Progenitor cell of endocrine pancreas (in vitro differentiated cells): ENCODE measurements around the gene MNT. TPM values are rescaled to one million over a fixed set of nuclear protein-coding genes. Genes with fewer than 3 reads are reported as not detected.

Experiments used
- DNase-seq: peaks from one replicate; pipeline ENCODE4 v3.0.0; 2021; ENCODE audit warnings: low spot score; ENCODE audit not compliant: unreplicated experiment
- H3K27ac Mint-ChIP-seq: 2 replicates; pipeline ENCODE4 v1.8.0; 2021; ENCODE audit warnings: mild to moderate bottlenecking, moderate library complexity, mixed read lengths
- H3K27me3 Mint-ChIP-seq: 2 replicates; pipeline ENCODE4 v1.8.0; 2021; ENCODE audit warnings: mixed read lengths
- H3K36me3 Mint-ChIP-seq: 2 replicates; pipeline ENCODE4 v1.8.0; 2022; ENCODE audit warnings: mixed read lengths; ENCODE audit not compliant: insufficient read depth
- H3K4me1 Mint-ChIP-seq: 2 replicates; pipeline ENCODE4 v1.8.0; 2021; ENCODE audit warnings: low read depth, mixed read lengths
- H3K4me3 Mint-ChIP-seq: 2 replicates; pipeline ENCODE4 v1.8.0; 2021; ENCODE audit warnings: low read depth, mild to moderate bottlenecking, moderate library complexity, mixed read lengths
- H3K9me3 Mint-ChIP-seq: 2 replicates; pipeline ENCODE4 v1.8.0; 2021; ENCODE audit warnings: low read depth, mixed read lengths
- total RNA-seq: library from RNA; stranded (reverse); gene quantifications from 2 replicates; pipeline ENCODE4 v1.2.1, GENCODE V29; 2021
- TF ChIP-seq, protein P1 (sequence below): fragments of 200-600 bp; sonication (generic); IDR thresholded peaks from one replicate; pipeline ENCODE4 v1.5.0; 2021; ENCODE audit warnings: antibody characterized with exemption, mild to moderate bottlenecking; ENCODE audit not compliant: unreplicated experiment

The MNT gene
- total RNA-seq, 1 donor from 2014 or later, result 32.1 TPM

DNA sequence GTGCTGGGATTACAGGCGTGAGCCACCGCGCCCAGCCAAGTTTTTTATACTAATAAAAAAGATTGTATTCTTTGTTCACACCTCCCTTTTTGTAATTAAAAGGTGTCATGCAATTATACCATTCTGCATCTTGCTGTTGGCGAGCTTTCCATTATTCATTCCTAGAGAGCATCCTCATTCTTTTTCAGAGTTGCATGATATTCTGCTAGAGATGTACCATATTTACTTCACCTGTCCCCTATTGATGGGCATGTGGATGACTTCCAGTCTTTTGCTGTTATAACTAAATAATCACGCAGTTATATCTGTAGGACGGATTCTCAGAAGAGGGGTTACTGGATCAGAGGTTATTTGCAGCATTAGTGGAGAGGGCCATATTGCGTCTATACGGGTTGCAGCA is 46.5 kb downstream of the MNT start:
- peaks cover 1% of the 10 kb centered on the region for H3K36me3 Mint-ChIP-seq
- H3K27ac Mint-ChIP-seq, result no peak overlapping the region
- H3K4me3 Mint-ChIP-seq, result no peak overlapping the region
- no peaks in the 10 kb centered on the region for H3K9me3 Mint-ChIP-seq
- no peak for DNase-seq
- no peaks in the 10 kb centered on the region for H3K27me3 Mint-ChIP-seq
- TF ChIP-seq, protein P1, sequence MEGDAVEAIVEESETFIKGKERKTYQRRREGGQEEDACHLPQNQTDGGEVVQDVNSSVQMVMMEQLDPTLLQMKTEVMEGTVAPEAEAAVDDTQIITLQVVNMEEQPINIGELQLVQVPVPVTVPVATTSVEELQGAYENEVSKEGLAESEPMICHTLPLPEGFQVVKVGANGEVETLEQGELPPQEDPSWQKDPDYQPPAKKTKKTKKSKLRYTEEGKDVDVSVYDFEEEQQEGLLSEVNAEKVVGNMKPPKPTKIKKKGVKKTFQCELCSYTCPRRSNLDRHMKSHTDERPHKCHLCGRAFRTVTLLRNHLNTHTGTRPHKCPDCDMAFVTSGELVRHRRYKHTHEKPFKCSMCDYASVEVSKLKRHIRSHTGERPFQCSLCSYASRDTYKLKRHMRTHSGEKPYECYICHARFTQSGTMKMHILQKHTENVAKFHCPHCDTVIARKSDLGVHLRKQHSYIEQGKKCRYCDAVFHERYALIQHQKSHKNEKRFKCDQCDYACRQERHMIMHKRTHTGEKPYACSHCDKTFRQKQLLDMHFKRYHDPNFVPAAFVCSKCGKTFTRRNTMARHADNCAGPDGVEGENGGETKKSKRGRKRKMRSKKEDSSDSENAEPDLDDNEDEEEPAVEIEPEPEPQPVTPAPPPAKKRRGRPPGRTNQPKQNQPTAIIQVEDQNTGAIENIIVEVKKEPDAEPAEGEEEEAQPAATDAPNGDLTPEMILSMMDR, result no peak
- peaks cover 4% of the 10 kb centered on the region for H3K4me1 Mint-ChIP-seq

DNA sequence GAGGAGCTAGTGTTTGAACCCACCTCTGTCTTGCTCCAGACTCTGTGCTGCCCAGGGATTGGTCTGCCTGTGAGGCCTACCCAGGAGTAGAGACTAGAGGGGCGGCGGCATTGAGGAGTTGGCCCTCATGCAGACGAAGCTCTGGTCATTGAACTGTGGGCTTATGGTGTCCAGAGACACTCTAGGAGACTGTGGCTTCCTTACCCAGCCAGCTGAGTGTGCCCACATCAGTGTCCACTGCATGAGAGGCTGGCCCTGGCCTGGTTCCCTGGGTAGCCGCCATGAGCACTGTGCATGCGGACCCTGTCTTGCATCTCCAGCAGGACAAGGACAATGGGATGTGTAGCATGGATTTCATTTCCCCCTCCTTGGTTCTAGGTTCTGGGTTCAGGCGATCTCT is 49.6 kb downstream of the MNT start:
- Mint-ChIP-seq H3K27me3 (no peaks in the 10 kb centered on the region), H3K36me3 (no peaks in the 10 kb centered on the region), H3K27ac (no peak overlapping the region), H3K9me3 (no peaks in the 10 kb centered on the region), H3K4me1 (peaks cover 11% of the 10 kb centered on the region), H3K4me3 (no peak overlapping the region)
- TF ChIP-seq, protein P1, result no peak
- no peak for DNase-seq

DNA sequence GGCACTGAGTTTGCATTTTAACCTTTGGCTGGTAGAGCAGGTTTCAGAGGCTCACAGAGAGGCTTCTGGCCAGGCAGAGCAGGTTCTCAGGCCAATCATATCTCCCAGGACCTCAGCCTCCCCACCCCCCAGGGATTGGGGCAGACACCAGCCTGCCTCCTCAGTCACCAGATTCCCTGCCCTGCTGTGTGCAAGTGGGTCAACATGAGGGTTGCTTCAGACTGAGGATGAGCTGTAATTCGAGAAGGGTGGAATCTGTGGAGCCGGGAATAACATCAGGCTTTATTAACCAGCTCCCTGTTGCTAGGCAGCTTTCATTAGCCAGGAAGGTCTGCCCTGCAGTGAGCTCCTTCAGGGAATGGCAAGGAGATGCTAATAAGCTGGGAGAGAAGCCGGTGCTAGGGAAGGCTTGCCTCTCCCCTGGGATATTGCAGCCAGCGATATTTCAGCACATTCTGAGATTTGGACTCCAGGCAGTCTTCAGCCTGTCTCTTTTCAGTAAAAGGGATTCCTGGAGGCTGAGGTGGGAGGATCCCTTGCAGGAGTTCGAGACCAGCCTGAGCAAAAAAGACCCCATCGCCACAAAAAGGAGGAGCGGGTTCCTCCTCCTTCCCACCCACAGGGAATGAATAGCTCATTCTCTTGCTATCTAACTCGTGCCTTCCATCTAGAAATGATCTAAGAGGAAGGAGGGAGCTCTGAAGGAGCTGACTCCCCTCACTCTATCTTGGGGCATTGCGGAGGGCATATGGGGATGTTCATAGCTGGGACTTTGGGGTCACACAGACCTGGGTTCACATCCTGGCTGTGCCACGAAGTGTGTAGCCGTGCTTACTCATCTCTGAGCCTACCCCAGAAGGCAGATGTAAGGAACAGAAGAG is 52.8 kb downstream of the MNT start:
- peaks cover 11% of the 10 kb centered on the region for H3K4me1 Mint-ChIP-seq
- DNase-seq, result no peak
- peak overlapping the region; percentile 94 for H3K27ac Mint-ChIP-seq
- no peaks in the 10 kb centered on the region for H3K9me3 Mint-ChIP-seq
- no peaks in the 10 kb centered on the region for H3K27me3 Mint-ChIP-seq
- TF ChIP-seq, protein P1, result no peak
- peaks cover 3% of the 10 kb centered on the region for H3K36me3 Mint-ChIP-seq
- H3K4me3 Mint-ChIP-seq, result peak overlapping the region; percentile 19

- no peak overlapping the region for H3K4me3 Mint-ChIP-seq
- DNase-seq, result no peak
- TF ChIP-seq, protein P1, result no peak
- no peaks in the 10 kb centered on the region for H3K9me3 Mint-ChIP-seq
- H3K4me1 Mint-ChIP-seq, result peaks cover 11% of the 10 kb centered on the region
- no peak overlapping the region for H3K27ac Mint-ChIP-seq
- H3K36me3 Mint-ChIP-seq, result peaks cover 5% of the 10 kb centered on the region
- H3K27me3 Mint-ChIP-seq, result no peaks in the 10 kb centered on the region
These were observed 54.4 kb downstream of the MNT start for GRCh38 chr17:2346475-2346874.

DNA sequence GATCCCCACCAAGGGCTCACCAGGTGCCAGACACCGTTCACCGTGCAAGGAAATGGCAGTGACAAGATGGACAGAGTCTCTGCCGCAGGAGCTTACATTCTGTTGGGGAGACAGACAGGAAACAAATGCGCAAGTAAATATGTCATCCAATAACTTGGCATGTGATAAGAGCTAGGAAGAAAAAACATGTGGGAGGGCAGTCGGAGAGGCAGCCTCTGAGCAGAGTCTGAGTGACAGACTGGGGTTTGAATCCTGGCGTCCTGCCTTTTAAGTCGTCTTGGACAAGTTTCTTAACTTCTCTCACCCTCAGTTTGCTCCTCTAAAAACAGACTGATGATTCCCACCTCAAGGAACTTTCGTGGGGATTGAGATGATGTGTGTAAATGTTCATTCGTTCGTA is 56.3 kb downstream of the MNT start:
- TF ChIP-seq, protein P1, result no peak
- Mint-ChIP-seq H3K9me3 (no peaks in the 10 kb centered on the region), H3K27me3 (no peaks in the 10 kb centered on the region), H3K4me3 (no peak overlapping the region), H3K27ac (no peak overlapping the region), H3K36me3 (peaks cover 5% of the 10 kb centered on the region), H3K4me1 (peaks cover 11% of the 10 kb centered on the region)
- DNase-seq, result no peak
